Suprapubic skin (tissue), 4 donors: ENCODE measurements around the gene TBC1D4. TPM values are rescaled to one million over a fixed set of nuclear protein-coding genes. Genes with fewer than 3 reads are reported as not detected.

Source experiments
- DNase-seq, 2 donors: peaks; one replicate each; pipeline ENCODE4 v3.0.0-alpha.2; 2019; ENCODE audit warnings: low spot score in 2 of 2
- H3K27ac ChIP-seq: fragments of 200-600 bp; sonication (generic); one replicate; pipeline ENCODE4 v1.5.1; 2019
- H3K27me3 ChIP-seq: fragments of 200-600 bp; sonication (generic); one replicate; pipeline ENCODE4 v1.5.1; 2019
- H3K36me3 ChIP-seq: fragments of 200-600 bp; sonication (generic); one replicate; pipeline ENCODE4 v1.5.1; 2019
- H3K4me1 ChIP-seq: fragments of 200-600 bp; sonication (generic); one replicate; pipeline ENCODE4 v1.5.1; 2019
- H3K4me3 ChIP-seq: fragments of 200-600 bp; sonication (generic); one replicate; pipeline ENCODE4 v1.5.1; 2019; ENCODE audit warnings: mild to moderate bottlenecking
- H3K9me3 ChIP-seq: fragments of 200-600 bp; sonication (generic); one replicate; pipeline ENCODE4 v1.5.1; 2019
- EP300 ChIP-seq: sonication (generic); formaldehyde crosslinking; IDR thresholded peaks from one replicate; pipeline ENCODE4 v1.6.1; 2017; ENCODE audit warnings: antibody characterized with exemption
- POLR2A ChIP-seq, 2 donors: fragments of 450-650 bp; IDR thresholded peaks; one replicate each; pipeline ENCODE4 v1.6.1; 2017; ENCODE audit warnings: antibody characterized with exemption in 2 of 2, mild to moderate bottlenecking in 2 of 2, moderate library complexity in 2 of 2
- POLR2AphosphoS5 ChIP-seq, 3 donors: sonication (generic); formaldehyde crosslinking; IDR thresholded peaks; one replicate each; pipeline ENCODE4 v1.6.1; 2017; ENCODE audit warnings: antibody characterized with exemption in 3 of 3
- WGBS: methylation state at CpG from one replicate; pipeline ENCODE4 v1.1.5; 2018; 5-methylcytosine and 5-hydroxymethylcytosine counted together
- total RNA-seq, 4 donors: library from RNA; depleted of rRNA; stranded (reverse); fragments of >200 nt; gene quantifications; one replicate each; pipeline ENCODE4 v1.1.0, GENCODE V29; 2016
- TF ChIP-seq, protein P1 (sequence below), 2 donors: fragments of 200-600 bp in 1 of 2; fragments of 450-650 bp in 1 of 2; sonication (generic) in 1 of 2; IDR thresholded peaks; one replicate each; pipeline ENCODE4 v1.5.1; 2016 to 2019; ENCODE audit warnings: antibody characterized with exemption in 2 of 2, mild to moderate bottlenecking in 1 of 2, moderate library complexity in 1 of 2

Gene TBC1D4
- total RNA-seq, 4 donors from 2014 or later = 54.3 to 110 (median 72.7) TPM

GRCh38 chr13:75236774-75237173 lies 245.2 kb downstream of the TBC1D4 start:
- Histone ChIP-seq H3K36me3 (no peaks in the 10 kb centered on the region), H3K4me1 (no peaks in the 10 kb centered on the region), H3K9me3 (no peaks in the 10 kb centered on the region), H3K4me3 (no peak overlapping the region), H3K27me3 (no peaks in the 10 kb centered on the region), H3K27ac (no peak overlapping the region)
- 68% methylated on average over 3 of the region's 3 CpGs for WGBS
- TF ChIP-seq POLR2AphosphoS5 (IDR thresholded peaks at IDR 0.05) = no peak
- no peak for TF ChIP-seq EP300
- TF ChIP-seq POLR2A (IDR thresholded peaks at IDR 0.05) = no peak
- TF ChIP-seq, protein P1, sequence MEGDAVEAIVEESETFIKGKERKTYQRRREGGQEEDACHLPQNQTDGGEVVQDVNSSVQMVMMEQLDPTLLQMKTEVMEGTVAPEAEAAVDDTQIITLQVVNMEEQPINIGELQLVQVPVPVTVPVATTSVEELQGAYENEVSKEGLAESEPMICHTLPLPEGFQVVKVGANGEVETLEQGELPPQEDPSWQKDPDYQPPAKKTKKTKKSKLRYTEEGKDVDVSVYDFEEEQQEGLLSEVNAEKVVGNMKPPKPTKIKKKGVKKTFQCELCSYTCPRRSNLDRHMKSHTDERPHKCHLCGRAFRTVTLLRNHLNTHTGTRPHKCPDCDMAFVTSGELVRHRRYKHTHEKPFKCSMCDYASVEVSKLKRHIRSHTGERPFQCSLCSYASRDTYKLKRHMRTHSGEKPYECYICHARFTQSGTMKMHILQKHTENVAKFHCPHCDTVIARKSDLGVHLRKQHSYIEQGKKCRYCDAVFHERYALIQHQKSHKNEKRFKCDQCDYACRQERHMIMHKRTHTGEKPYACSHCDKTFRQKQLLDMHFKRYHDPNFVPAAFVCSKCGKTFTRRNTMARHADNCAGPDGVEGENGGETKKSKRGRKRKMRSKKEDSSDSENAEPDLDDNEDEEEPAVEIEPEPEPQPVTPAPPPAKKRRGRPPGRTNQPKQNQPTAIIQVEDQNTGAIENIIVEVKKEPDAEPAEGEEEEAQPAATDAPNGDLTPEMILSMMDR (IDR thresholded peaks at IDR 0.05) = no peak
- no peak for DNase-seq

Other genes with a start within 250 kb of the TBC1D4 start
- 10 to 100 TPM; 26.6 to 71.0 (median 42.2) TPM for gene COMMD6, start 55.7 kb upstream of the TBC1D4 start, total RNA-seq
- 10 to 100 TPM; 24.9 to 48.5 (median 38.8) TPM for gene UCHL3, start 67.6 kb upstream of the TBC1D4 start, total RNA-seq
- 100 to 1,000 TPM in 1 of 4 donors, 10 to 100 TPM in 3; 75.2 to 127 (median 87.0) TPM for gene LMO7, start 154.2 kb upstream of the TBC1D4 start, total RNA-seq